GM18861 (cell line): ENCODE measurements around the gene SMYD5.

ENCODE experiments used
- ATAC-seq: cut with Tn5 transposase; IDR thresholded peaks from one replicate; pipeline ENCODE4 v1.9.1; 2021; ENCODE audit not compliant: unreplicated experiment

Gene SMYD5

DNA sequence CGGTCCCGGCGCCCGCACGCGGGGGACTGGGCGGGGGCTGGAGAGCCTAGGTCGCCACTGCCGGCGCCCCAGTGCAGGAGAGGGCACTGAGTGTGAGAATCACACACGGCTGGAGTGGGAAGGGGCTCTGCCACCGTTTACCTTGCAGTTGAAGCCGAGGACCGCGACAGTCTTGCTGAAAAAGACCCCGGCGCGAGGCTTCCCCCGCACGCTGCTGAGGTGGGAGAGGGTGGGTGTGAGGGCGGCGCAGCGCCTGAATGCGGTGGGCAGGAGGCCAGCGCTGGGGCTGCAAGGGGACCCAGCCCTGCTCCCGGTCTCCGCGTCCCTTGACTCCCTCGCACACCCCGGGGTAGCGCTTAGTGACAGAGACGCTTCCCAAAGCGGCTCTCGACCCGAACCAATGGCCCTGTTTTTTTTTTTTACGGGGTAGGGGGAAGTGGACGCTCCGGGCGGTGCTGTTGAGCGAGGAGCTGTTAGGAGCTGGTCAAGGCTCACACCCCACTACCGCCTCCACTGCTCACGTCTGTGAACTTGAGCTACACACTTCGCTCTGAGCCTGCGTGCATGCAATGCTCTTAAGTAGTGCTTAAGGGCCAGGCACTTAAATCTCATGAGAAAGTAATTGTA lies 10.9 kb upstream of the SMYD5 start:
- ATAC-seq: no peak

DNA sequence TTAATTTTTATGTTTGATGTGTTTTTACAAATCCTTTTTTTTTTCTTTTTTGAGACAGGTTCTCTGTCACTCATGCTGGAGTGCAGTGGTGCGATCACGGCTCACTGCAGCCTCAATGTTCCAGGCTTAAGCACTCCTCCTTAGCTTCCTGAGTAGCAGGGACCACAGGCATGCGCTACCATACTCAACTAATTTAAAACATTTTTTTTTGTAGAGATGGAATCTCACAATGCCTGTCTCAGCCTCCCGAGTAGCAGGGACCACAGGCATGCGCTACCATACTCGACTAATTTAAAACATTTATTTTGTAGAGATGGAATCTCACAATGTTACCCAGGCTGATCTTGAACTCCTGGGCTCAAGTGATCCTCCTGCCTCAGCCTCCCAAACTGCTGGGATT lies 8.4 kb upstream of the SMYD5 start:
- ATAC-seq: no peak

DNA sequence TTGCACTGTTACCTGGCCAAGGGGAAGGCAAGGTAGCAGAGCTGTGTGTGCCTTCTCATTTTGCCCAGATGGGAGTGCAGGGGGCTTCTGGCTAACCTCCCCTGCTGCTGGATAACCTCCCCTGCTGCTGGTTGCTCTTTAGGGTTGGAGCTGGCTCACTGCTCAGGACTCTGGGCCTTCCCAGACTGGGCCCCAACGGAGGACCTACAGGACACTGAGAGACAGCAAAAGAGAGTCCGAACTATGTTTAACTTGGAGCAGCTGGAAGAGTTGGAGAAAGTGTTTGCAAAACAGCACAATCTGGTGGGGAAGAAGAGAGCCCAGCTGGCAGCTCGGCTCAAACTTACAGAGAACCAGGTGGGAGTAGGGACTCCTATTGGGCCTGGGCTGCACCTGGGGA lies 5.8 kb upstream of the SMYD5 start:
- ATAC-seq: no peak

DNA sequence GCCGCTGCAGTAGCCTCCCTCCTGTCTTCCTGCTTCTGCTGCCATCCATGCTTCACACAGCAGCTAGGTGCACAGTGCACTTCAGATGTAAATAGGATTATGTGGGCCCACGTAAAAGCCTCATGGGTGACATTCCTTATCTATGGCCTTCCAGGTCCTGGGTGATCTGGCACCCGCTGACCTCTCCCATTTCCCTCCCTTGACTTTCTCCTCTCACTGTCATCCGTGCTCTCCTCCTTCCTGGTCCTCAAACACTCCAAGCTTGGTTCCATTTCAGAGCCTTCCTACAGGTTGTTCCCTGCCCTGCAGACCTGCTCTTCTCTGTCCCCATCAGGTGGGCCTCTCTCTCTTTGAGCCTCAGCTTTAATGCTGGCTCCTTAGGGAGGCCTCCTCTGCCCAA lies 4.0 kb upstream of the SMYD5 start:
- ATAC-seq: no peak

DNA sequence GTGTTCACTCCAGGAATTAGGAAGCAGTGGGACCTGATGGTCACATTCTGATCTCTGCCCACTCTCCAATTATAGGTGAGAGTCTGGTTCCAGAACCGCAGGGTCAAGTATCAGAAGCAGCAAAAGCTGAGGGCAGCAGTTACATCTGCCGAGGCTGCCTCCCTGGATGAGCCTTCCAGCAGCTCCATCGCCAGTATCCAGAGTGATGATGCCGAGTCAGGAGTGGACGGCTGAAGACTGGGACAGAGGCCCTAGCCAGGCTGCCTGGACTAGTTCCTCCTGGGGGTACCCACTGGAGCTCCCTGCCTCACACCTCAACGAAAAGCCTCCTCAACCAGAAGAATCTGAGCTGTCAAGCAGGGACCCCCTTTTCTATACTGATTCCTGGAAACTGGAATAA lies 3.3 kb upstream of the SMYD5 start:
- no peak for ATAC-seq

DNA sequence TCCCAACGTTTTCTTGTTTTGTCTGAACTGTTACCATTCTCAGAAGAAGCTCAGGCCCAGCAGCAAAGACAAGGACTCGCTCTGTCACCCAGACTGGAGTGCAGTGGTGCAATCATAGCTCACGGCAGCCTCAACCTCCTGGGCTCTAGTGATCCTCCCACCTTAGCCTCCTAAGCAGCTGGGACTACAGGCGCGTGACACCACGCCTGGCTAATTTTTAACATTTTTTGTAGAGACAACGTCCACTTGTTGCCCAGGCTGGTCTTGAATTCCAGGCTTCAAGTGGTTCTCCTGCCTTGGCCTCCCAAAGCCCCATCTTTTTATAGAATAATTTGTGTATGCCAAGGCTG lies 2.0 kb upstream of the SMYD5 start:
- ATAC-seq: no peak

DNA sequence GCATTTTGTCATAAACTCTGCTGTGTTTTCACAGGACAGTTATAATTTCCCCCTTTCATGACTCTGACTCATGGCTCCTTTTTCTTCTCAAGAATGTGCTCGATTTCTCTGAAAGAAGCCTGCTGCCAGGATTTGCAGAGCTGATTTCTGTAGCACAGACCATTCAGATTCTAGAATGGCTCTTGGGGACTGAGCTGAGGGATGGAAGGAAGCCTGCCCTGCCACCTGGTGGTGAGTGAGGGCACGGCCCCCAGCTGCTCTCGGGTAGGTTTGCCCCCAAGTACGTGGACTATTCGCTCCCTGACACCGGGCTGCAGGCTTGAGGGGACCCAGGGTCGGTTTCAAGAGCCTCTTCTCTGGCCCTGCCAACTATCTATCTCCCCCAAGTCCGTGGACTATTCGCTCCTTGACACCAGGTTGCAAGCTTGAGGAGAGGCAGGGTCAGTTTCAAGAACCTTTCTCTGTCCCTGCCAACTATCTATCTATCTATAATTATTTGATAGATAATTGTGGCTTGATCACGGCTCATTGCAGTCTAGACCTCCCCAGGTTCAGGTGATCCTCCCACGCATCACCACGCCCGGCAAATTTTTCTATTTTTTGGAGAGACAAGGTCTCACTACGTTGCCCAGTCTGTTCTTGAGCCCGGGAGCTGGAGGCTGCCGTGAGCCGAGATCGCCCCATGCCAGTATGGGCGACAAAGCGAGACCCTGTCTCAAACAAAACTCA lies 1.4 kb upstream of the SMYD5 start:
- peak; percentile 68 for ATAC-seq

DNA sequence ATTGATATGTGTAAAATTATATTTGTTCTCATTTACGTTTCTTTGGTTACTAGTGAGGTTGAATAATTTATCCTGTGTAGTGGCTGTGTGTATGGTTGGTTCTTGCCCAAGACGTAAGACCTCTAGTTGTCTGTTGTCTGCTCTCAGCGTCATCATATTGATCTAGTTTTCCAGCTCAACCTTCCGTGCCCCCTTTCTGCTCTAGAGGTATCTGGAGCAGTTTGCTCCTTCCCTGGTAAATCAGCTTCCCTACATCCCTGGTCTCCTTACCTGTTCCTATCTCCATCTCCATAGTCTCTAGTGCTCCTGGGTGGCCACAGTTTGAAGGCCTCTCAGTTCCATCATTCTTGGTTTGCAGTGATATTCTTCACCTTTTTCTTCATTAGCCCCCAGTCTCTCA lies 1.2 kb downstream of the SMYD5 start:
- ATAC-seq: no peak

DNA sequence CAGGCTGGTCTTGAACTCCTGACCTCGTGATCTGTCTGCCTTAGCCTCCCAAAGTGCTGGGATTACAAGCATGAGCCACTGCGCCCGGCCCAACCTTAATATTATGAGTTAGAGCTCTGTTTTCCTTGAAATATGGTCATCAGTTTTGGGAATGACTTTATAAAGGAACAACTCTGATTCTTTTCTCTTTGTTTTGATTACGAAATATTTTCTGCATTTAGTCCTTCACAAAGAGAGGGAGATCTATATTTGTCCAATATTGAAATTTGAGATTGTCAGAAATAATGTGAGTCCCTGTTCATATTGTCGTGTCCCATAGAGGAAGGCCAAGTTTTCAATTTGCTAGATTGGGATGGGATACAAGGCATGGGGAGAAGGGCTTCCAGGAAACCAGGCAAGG lies 3.1 kb downstream of the SMYD5 start:
- no peak for ATAC-seq

DNA sequence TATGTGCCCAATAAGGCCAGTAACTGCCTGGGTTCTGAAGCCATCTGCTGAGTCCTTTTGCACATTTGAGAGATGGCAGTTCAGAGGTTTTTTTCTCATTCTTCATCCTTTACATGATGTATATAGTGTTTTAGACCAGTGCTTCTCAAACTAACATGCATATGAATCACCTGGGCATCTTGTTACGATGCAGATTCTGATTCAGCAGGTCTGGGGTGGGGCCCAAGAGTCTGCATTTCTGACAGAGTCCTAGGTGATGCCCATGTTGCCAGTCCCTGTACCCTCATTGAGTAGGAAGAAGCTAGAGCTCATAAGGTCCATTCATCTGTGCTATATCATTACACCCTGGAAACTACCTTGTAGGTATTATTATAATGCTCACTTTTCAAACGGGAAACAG lies 3.8 kb downstream of the SMYD5 start:
- no peak for ATAC-seq

DNA sequence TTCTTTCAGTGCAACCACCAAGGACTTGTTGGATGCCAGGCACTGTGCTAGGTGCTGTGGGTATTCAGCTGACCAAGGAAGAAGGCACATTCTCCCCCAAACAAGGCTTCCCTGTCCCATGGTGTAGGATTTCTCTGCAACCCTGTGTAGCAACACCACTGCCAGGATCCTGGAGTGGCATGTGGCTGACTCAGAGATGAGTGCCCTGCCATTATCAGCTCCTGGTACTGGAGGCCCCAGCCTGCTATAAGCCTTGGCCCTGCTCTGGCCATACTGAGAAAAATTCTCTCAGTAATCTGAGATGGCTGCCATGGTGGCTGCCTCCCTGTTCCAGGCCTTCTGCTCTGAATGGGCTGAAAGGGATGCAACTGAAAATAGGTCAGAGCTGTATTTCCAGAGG lies 4.3 kb downstream of the SMYD5 start:
- no peak for ATAC-seq

DNA sequence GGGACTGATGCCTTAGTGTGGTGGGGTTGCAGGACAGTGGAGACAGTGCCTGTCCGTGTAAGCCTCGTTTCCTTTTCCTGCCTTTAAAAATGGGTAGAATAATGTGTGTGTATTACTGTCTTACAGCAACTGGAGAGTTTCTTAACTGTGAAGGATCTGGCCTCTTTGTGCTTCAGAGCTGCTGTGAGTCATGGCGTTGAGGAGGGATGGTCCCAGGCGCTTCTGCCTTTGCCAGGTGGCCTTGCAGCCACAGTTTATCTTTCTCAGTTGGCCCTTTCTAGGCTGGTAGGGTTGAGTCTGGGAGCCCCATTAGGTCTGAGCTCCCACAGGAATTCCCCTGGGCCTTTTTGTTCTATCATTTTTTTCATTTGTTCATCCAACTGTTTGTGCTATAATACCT lies 9.8 kb downstream of the SMYD5 start:
- ATAC-seq: no peak

DNA sequence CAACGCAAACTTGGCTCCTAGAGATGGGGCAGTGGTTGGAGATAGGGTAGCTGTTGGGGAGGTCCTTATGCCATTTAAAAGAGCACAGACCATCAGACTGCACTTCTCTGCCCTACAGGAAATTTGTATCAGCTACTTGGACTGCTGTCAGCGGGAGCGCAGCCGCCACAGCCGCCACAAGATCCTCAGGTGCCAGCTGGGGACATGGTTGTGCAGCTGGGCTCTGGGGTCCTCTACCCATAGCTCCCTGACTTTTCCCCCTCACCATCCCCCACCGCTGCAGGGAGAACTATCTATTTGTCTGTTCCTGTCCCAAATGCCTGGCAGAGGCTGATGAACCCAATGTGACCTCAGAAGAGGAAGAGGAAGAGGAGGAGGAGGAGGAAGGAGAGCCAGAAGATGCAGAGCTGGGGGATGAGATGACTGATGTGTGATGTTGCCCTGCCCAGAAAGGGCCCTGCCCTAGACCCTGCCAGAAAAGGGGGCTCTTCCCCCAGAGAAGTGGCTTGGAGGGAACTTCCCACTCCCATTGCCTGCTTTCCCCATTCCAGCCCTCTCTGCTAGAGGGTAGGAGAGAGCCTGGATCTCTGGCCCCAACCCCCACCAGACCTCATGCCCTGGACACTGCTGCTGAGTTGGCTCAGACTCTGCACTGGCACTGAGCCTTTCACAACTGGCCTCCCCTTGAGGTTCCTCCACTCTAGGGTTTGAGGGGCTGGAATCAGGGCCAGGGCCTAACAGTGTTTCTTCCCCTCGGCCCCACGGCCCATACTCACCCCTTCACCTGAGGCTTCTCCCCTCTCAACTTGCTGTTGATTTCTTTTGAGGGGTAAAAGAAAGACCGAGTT lies 11.7 kb downstream of the SMYD5 start:
- ATAC-seq: no peak

DNA sequence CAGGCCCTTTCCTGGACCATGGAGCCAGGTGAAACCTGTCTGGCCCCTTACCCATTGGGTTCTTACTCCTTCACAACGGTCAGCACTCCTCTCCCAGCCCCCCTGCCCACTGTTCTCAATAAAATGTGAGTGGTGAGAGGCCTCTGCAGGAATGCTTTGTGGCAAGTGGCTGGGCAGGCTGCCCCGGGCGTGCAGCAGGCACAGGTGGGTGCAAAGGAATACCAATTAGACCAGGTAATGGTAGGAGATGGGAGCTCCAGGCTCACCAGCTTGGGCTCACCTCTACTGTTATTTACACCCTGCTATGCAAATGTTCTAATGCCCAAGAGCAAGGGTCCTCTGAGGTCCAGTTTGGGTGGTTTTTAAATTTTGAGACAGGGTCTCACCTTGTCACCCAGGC lies 13.0 kb downstream of the SMYD5 start:
- ATAC-seq: no peak

DNA sequence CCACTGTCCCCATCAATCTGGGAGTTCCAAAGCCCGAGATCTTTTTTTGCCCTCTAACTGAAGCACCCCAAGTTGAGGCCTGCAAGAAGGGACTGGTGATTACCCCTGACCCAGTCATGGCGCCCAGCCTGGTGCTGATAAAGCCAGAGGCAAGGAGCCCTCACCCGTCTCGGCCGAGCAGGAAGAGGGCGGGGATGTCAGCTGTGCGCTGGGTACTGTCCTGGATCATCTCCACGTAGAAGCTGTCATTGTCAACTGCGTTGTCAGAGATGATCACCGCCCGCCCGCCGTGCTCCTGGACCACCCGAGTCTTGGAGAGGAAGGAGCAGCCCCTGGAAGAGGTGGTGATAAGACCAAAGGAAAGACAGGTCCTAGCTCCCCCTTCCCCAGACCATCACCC lies 14.6 kb downstream of the SMYD5 start:
- ATAC-seq: no peak

DNA sequence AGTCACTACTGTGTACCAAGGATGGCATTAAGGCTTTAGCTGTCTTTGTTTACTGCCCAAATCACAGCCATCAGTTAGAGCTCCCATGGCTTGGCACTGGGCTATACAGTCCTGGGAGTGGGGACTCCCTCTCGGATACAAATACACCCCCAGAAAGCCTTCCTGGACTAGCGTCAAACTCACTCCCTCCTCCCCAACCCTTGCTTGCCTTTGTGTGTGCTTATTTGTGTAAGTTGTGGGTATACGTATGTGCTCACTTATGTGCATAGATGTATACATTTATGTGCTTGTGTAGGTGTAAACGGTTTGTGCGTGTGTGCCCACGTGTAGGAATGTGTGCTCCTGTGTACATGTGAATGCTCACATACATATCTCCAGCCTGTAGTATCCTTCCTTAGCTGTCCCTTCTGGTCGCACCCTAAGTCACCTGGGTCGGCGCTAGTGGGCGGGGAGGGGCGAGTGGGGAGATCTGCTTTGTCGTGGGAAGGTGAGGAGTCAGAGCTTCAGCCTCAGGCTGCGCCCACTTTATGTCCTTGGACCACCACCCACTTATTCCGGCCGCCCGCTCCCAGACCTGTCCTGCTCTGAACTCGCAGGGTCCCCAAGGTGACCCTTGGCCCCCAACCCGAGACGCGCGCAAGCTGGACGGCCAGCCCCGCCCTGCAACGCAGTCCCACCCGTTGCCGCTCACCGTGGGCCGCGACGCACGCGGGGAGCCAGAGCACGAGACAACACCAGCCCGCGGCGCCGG lies 18.5 kb downstream of the SMYD5 start:
- no peak for ATAC-seq

DNA sequence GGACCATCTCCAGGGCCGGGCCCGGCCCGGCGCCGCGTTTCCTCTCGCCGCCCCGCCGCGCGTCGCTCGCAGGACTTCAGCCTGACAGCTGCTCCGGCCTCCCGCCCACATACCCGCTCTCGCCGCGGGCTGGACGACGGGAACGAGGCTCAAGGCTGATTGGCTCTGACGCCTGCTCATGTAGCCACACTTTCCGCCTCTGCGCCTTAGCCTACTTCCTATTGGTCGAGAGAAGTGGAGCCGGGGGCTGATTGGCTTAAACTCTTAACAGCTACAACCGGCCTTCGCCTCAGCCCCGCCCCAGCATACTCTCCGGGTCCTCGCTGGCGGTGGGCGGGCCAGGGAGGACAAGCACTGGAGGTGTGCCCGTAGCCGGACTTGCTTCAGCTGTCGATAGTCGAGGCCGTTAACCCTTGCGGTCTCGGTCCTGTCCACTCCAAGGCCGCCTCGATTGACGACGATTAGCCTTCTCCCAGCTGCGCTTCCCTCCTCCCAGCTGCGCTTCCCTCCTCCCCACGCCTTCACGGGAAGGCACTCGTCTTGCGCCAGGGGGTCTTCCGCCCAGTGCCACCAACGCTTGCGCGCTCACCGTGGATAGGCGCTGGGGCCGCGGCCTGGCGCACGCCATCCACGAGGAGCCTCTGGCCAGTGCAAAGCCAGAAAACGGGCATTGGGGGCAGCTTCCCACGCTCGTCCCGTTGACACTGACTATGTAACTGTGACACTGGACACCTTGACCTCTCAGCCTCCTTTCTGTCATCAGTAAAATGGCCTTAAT lies 19.3 kb downstream of the SMYD5 start, which contains the start of gene PRADC1:
PRADC1 (minus strand) TSS at position 86 of the 778 bp plus-strand sequence; CDS start at position 7, 79 bp downstream.
- ATAC-seq: peak; percentile 86

DNA sequence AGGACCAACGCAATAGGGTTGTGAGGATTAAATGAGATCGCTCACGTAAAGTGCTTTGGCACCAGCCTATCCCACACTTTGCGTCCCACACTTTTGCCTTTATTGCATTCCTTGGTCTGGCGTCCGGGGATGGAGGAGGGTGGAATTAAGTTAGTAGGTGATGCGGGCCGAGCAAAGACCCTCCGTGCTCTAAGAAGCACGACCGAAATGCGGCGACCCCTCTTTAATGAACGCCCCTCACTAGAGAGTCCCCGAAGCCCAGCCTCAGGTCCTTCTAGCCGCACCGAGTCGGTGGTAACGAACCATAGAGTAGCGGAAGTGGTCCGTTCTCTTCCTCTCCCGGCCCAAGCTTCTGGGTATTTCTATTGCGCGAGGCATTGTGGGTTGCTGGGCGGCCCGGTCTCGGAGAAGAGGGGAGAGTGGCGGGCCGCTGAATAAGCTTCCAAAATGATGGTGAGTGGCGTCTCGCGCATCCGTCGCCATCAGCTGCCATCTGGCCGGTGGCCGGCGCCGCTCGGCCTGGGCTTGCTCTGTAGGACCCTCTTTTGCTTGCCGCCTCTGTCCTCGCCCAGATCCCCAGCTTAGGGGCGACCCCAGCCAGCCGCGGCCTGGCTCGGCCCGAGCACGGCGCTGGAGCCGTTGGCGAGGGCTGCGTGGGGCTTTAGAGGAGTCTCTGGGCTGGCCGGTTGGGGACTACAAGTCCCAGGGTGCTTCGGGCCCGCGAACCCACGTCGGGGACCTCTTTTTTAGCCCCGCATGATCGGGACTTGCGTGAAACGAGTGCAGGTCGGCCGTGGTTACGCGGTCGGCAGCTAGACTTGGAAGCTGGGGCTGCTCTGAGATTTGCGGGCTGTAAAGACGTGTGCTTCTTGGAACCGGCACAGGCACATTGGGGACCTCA lies 20.1 kb downstream of the SMYD5 start, which contains the start of gene CCT7:
CCT7 (plus strand) TSS at position 377 of the 901 bp plus-strand sequence; CDS start at position 448, 71 bp downstream.
- peak; percentile 53 for ATAC-seq

DNA sequence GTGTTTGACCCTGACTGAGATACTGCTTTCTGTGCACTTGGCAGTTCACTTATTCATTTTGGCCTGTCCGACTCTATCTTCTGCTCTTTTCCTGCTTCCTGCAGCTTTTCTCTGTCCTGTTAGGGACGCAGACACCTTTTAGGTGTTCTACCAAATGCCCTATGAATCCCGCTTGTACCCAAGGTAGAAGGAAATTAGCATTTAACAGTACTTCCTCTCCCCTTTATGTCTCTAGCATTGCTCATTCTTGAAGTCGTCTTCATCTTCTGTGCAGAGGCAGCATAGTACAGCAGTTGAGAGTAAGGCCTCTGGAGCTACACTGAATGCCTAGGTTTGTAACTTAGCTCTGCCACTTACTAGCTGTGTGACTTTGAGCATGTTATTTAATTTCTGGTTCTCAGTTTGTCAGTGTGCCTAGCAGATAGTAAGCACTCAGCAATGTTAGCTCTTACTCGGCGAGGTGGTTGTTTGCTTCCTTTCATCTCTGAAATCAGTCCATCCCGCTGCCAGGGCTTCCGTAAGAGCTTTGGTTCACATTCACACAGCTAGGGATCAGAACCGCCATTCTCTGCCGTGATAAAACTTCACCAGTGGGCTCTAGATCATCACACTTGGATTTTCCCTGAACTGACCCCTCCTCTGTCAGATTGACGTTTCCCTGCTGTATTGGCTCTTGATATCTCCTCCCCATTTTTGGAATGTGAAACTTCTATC lies 21.4 kb downstream of the SMYD5 start:
- ATAC-seq: no peak
